CD14-positive monocyte (primary cell): ENCODE measurements around the gene CD200R1L. TPM values are rescaled to one million over a fixed set of nuclear protein-coding genes. Genes with fewer than 3 reads are reported as not detected.

ENCODE experiments used
- DNase-seq, 3 donors: peaks; one replicate each; pipeline ENCODE4 v3.0.0-alpha.2; 2011 to 2022
- H2AFZ ChIP-seq: 2 replicates; pipeline ENCODE4 v1.6.0; 2012; ENCODE audit warnings: mild to moderate bottlenecking, low read depth, low read length, inconsistent platforms; ENCODE audit not compliant: insufficient read depth, poor library complexity, severe bottlenecking
- H3K27ac ChIP-seq, 2 donors: 1 replicate in 1 of 2; 2 replicates in 1 of 2; pipeline ENCODE4 v1.5.1; 2012 to 2013; ENCODE audit warnings: low read length in 2 of 2, control low read depth in 1 of 2, inconsistent platforms in 1 of 2, low read depth in 1 of 2, mild to moderate bottlenecking in 1 of 2
- H3K27me3 ChIP-seq, 2 donors: one replicate each; pipeline versions ENCODE4 v1.6.0 to v1.6.1; 2011 to 2013; ENCODE audit warnings: low read length in 2 of 2; ENCODE audit not compliant: control insufficient read depth in 2 of 2, insufficient read depth in 2 of 2
- H3K36me3 ChIP-seq, 2 donors: replicated peaks in 1 of 2; 1 replicate in 1 of 2; 2 replicates in 1 of 2; pipeline versions ENCODE4 v1.5.1 to v1.6.1; 2012 to 2013; ENCODE audit warnings: low read length in 2 of 2, control low read depth in 1 of 2, inconsistent platforms in 1 of 2, mild to moderate bottlenecking in 1 of 2; ENCODE audit not compliant: insufficient read depth in 2 of 2, control insufficient read depth in 1 of 2
- H3K4me1 ChIP-seq, 2 donors: 1 replicate in 1 of 2; 2 replicates in 1 of 2; pipeline versions ENCODE4 v1.5.1 to v1.6.1; 2012 to 2013; ENCODE audit warnings: low read length in 2 of 2, control low read depth in 1 of 2, inconsistent platforms in 1 of 2, mild to moderate bottlenecking in 1 of 2, moderate library complexity in 1 of 2; ENCODE audit not compliant: insufficient read depth in 2 of 2, control insufficient read depth in 1 of 2
- H3K4me2 ChIP-seq: replicated peaks from 2 replicates; pipeline ENCODE3; 2012; ENCODE audit warnings: low read length, moderate library complexity, mild to moderate bottlenecking; ENCODE audit not compliant: poor library complexity, severe bottlenecking; ENCODE audit errors: extremely low read depth
- H3K4me3 ChIP-seq, 3 experiments: fragments of 200-600 bp in 1 of 3; sonication (generic) in 1 of 3; replicated peaks in 1 of 3; 1 replicate in 2 of 3; 2 replicates in 1 of 3; pipeline ENCODE4 v1.5.1; 2011 to 2013; ENCODE audit warnings: low read length in 3 of 3, mild to moderate bottlenecking in 3 of 3, control low read depth in 2 of 3, low read depth in 2 of 3, inconsistent platforms in 1 of 3, moderate library complexity in 1 of 3
- H3K79me2 ChIP-seq: 2 replicates; pipeline ENCODE4 v1.6.0; 2012; ENCODE audit warnings: mild to moderate bottlenecking, control low read depth, inconsistent platforms, low read length, moderate library complexity; ENCODE audit not compliant: insufficient read depth
- H3K9ac ChIP-seq: 2 replicates; pipeline ENCODE4 v1.6.0; 2017; ENCODE audit warnings: low read length, mild to moderate bottlenecking; ENCODE audit not compliant: insufficient read depth, poor library complexity, severe bottlenecking
- H3K9me3 ChIP-seq, 2 donors: replicated peaks in 1 of 2; 1 replicate in 1 of 2; 2 replicates in 1 of 2; pipeline versions ENCODE4 v1.5.1 to v1.6.1; 2012 to 2013; ENCODE audit warnings: low read length in 2 of 2, control low read depth in 1 of 2; ENCODE audit not compliant: control insufficient read depth in 1 of 2, insufficient read depth in 1 of 2
- H4K20me1 ChIP-seq: 2 replicates; pipeline ENCODE4 v1.6.0; 2012; ENCODE audit warnings: mild to moderate bottlenecking, low read length, control low read depth, moderate library complexity; ENCODE audit not compliant: insufficient read depth
- H3K27ac Mint-ChIP-seq, 7 donors: one replicate each; pipeline ENCODE4 v1.8.0; 2020; ENCODE audit warnings: mild to moderate bottlenecking in 7 of 7, mixed read lengths in 7 of 7, moderate library complexity in 6 of 7, inconsistent platforms in 2 of 7
- H3K27me3 Mint-ChIP-seq, 3 donors: one replicate each; pipeline ENCODE4 v1.8.0; 2021 to 2022; ENCODE audit warnings: low read depth in 3 of 3, mild to moderate bottlenecking in 3 of 3, mixed read lengths in 3 of 3, moderate library complexity in 3 of 3, inconsistent platforms in 1 of 3
- H3K36me3 Mint-ChIP-seq, 2 donors: one replicate each; pipeline ENCODE4 v1.8.0; 2020; ENCODE audit warnings: mixed read lengths in 2 of 2, inconsistent platforms in 1 of 2, mild to moderate bottlenecking in 1 of 2
- H3K4me1 Mint-ChIP-seq: one replicate; pipeline ENCODE4 v1.8.0; 2020; ENCODE audit warnings: mild to moderate bottlenecking, mixed read lengths
- H3K4me3 Mint-ChIP-seq, 2 donors: one replicate each; pipeline ENCODE4 v1.8.0; 2020; ENCODE audit warnings: mild to moderate bottlenecking in 2 of 2, mixed read lengths in 2 of 2, moderate library complexity in 1 of 2
- H3K9me3 Mint-ChIP-seq, 7 donors: one replicate each; pipeline ENCODE4 v1.8.0; 2020 to 2022; ENCODE audit warnings: mixed read lengths in 7 of 7, mild to moderate bottlenecking in 6 of 7, moderate library complexity in 6 of 7, inconsistent platforms in 2 of 7
- CTCF ChIP-seq: fragments of 200-600 bp; IDR thresholded peaks from one replicate; pipeline ENCODE4 v1.8.0; 2022; ENCODE audit warnings: antibody characterized with exemption, mild to moderate bottlenecking
- WGBS: methylation state at CpG from one replicate; pipeline ENCODE4 v1.1.5; 2013; ENCODE audit warnings: missing lambda C conversion rate; ENCODE audit not compliant: insufficient coverage; 5-methylcytosine and 5-hydroxymethylcytosine counted together
- intact Hi-C, 2 donors: fragments of 100-400 bp; cut with micrococcal nuclease; formaldehyde crosslinking; loops; one replicate each; pipeline versions ENCODE4 v1.15.0 to v1.15.1; 2023
- polyA plus RNA-seq, 3 donors: library from polyadenylated mRNA; depleted of rRNA in 1 of 3; unstranded in 2 of 3; stranded (reverse) in 1 of 3; fragments of 300-500 nt in 2 of 3; fragments of >200 nt in 1 of 3; fragmentation: Illumina TruSeq in 2 of 3; gene quantifications; 1 replicate in 2 of 3; 2 replicates in 1 of 3; pipeline ENCODE4 v1.2.3, GENCODE V29; 2012 to 2021

The CD200R1L gene
- polyA plus RNA-seq, 3 donors, result not detected

GRCh38 chr3:112873632-112874031, 27.0 kb upstream of the CD200R1L start:
- Histone ChIP-seq H3K27ac (peak overlapping the region in 1 of 2 donors; percentile 57), H3K27me3 (no peaks in the 10 kb centered on the region), H3K79me2 (no peaks in the 10 kb centered on the region), H3K9ac (no peak overlapping the region), H3K4me3 (peak overlapping the region in 1 of 3 experiments; percentile 25), H3K9me3 (peaks cover 5 to 17% of the 10 kb centered on the region in 2 donors), H3K4me1 (peaks cover 25 to 47% of the 10 kb centered on the region in 2 donors), H2AFZ (no peak overlapping the region), H3K4me2 (peak overlapping the region; percentile 49), H4K20me1 (no peaks in the 10 kb centered on the region), H3K36me3 (no peaks in the 10 kb centered on the region)
- H3K27me3 Mint-ChIP-seq, result peaks cover 0 to 1% (median 0%) of the 10 kb centered on the region in 3 donors
- H3K9me3 Mint-ChIP-seq, result peaks cover 5 to 23% (median 13%) of the 10 kb centered on the region in 7 donors
- no CpG with 5 or more reads among the region's 2 CpGs for whole genome bisulfite sequencing
- TF ChIP-seq CTCF, result no peak
- peak; percentile 27 to 76 (median 44) for DNase-seq
- intact Hi-C loops, result loop anchor here (10.0 kb wide), 2 partner anchors 91 to 139 kb away; no protein-coding TSS in a partner anchor
- peak overlapping the region in 1 of 2 donors; percentile 74 for H3K4me3 Mint-ChIP-seq
- peaks cover 39% of the 10 kb centered on the region for H3K4me1 Mint-ChIP-seq
- peaks cover 0 to 2% of the 10 kb centered on the region in 2 donors for H3K36me3 Mint-ChIP-seq
- H3K27ac Mint-ChIP-seq, result peak overlapping the region; percentile 65 to 86 (median 76)

GRCh38 chr3:112871735-112872134, 25.1 kb upstream of the CD200R1L start:
- Histone ChIP-seq H3K9ac (no peak overlapping the region), H3K4me3 (no peak overlapping the region), H4K20me1 (no peaks in the 10 kb centered on the region), H3K27me3 (no peaks in the 10 kb centered on the region), H3K4me2 (no peak overlapping the region), H3K79me2 (no peaks in the 10 kb centered on the region), H3K27ac (no peak overlapping the region), H3K9me3 (peaks cover 5 to 17% of the 10 kb centered on the region in 2 donors), H2AFZ (no peak overlapping the region), H3K4me1 (peaks cover 25 to 48% of the 10 kb centered on the region in 2 donors), H3K36me3 (no peaks in the 10 kb centered on the region)
- H3K27ac Mint-ChIP-seq, result peak overlapping the region in 1 of 7 donors; percentile 46
- TF ChIP-seq CTCF, result no peak
- H3K4me3 Mint-ChIP-seq, result no peak overlapping the region
- H3K9me3 Mint-ChIP-seq, result peaks cover 5 to 23% (median 13%) of the 10 kb centered on the region in 7 donors
- H3K36me3 Mint-ChIP-seq, result peaks cover 0 to 2% of the 10 kb centered on the region in 2 donors
- WGBS, result 100% methylated on average over 2 of the region's 3 CpGs
- DNase-seq, result no peak
- intact Hi-C loops, result loop anchor here (10.0 kb wide), 2 partner anchors 93 to 137 kb away; no protein-coding TSS in a partner anchor
- H3K4me1 Mint-ChIP-seq, result peaks cover 39% of the 10 kb centered on the region
- no peaks in the 10 kb centered on the region for H3K27me3 Mint-ChIP-seq
